Adrenal gland (tissue), 12 donors: Measurements from ENCODE around the gene ZNF319. TPM values are rescaled to one million over a fixed set of nuclear protein-coding genes. Genes with fewer than 3 reads are reported as not detected.

Experiments
- DNase-seq, 7 donors: peaks; one replicate each; pipeline ENCODE4 v3.0.0-alpha.2; 2019 to 2020
- H3K27ac ChIP-seq, 5 donors: fragments of 200-600 bp; sonication (generic) in 4 of 5; 1 replicate in 3 of 5; 2 replicates in 2 of 5; pipeline versions ENCODE4 v1.5.1 to v1.8.0; 2016 to 2020; ENCODE audit warnings: mild to moderate bottlenecking in 1 of 5
- H3K27me3 ChIP-seq: fragments of 200-600 bp; 2 replicates; pipeline ENCODE4 v1.8.0; 2021
- H3K36me3 ChIP-seq, 2 donors: fragments of 200-600 bp; replicated peaks in 1 of 2; 1 replicate in 1 of 2; 2 replicates in 1 of 2; pipeline versions ENCODE4 v1.5.1 to v1.8.0; 2018 to 2022
- H3K4me1 ChIP-seq, 2 donors: fragments of 200-600 bp; replicated peaks in 1 of 2; 1 replicate in 1 of 2; 2 replicates in 1 of 2; pipeline versions ENCODE4 v1.5.1 to v1.8.0; 2018 to 2021
- H3K4me3 ChIP-seq, 4 donors: fragments of 200-600 bp; sonication (generic) in 3 of 4; one replicate each; pipeline ENCODE4 v1.5.1; 2016 to 2018
- H3K9me3 ChIP-seq, 3 donors: fragments of 200-600 bp; sonication (generic) in 1 of 3; replicated peaks in 1 of 3; 1 replicate in 2 of 3; 2 replicates in 1 of 3; pipeline versions ENCODE4 v1.5.1 to v1.8.0; 2016 to 2021
- CTCF ChIP-seq, 6 experiments: fragments of 450-650 bp in 4 of 6; fragments of 200-600 bp in 2 of 6; sonication (generic) in 1 of 6; IDR thresholded peaks; 1 replicate in 5 of 6; 2 replicates in 1 of 6; pipeline versions ENCODE4 v1.5.1 to v1.8.0; 2016 to 2021; ENCODE audit warnings: antibody characterized with exemption in 6 of 6, mild to moderate bottlenecking in 2 of 6, moderate library complexity in 1 of 6
- POLR2A ChIP-seq, 2 donors: fragments of 450-650 bp; IDR thresholded peaks; one replicate each; pipeline ENCODE4 v1.6.1; 2017; ENCODE audit warnings: antibody characterized with exemption in 2 of 2, mild to moderate bottlenecking in 2 of 2, moderate library complexity in 1 of 2
- WGBS, 4 donors: extraction: QIAGEN DNeasy Blood & Tissue Kit in 2 of 4; methylation state at CpG; one replicate each; pipeline versions ENCODE4 v1.1.5 to v1.1.7; 2013 to 2017; 5-methylcytosine and 5-hydroxymethylcytosine counted together
- intact Hi-C, 2 donors: fragments of 100-400 bp; cut with DNase I; formaldehyde crosslinking; loops; one replicate each; pipeline versions ENCODE4 v1.14.1 to v1.15.0; 2022 to 2023
- polyA plus RNA-seq, 3 donors: library from polyadenylated mRNA; stranded (reverse); fragments of 200-250 nt in 2 of 3; fragments of 350-450 nt in 1 of 3; fragmentation: Illumina TruSeq in 1 of 3; extraction: RNeasy Lipid Tissue Mini Kit (QIAGEN cat#74804) in 1 of 3; gene quantifications; one replicate each; pipeline ENCODE4 v1.2.3, GENCODE V29; 2013 to 2014
- total RNA-seq, 9 donors: library from RNA; depleted of rRNA in 4 of 9; stranded (reverse); fragments of >200 nt in 4 of 9; fragments of 120-200 nt in 1 of 9; fragmentation: NEBNext Ultra II Directional in 1 of 9; extraction: Animal tissue kit (Norgen Biotek cat#: 25700) in 1 of 9; gene quantifications; one replicate each; pipeline versions ENCODE4 v1.1.0 to v1.2.4, GENCODE V29; 2013 to 2023
- donor health status: healthy with polysubstance abuse.
- donor health status: Bipolar disorder and iron deficiency.
- donor health status: DM: yes; HTN: yes; CAD: no.
- donor health status: DM: no; HTN: no; CAD: no.
- donor health status: DM: no; HTN: no; CAD: no.
- donor health status: DM: yes; HTN: yes; CAD: no.

The ZNF319 gene
- total and polyA plus RNA-seq, 12 donors = 2.3 to 17.9 (median 8.9) TPM

DNA sequence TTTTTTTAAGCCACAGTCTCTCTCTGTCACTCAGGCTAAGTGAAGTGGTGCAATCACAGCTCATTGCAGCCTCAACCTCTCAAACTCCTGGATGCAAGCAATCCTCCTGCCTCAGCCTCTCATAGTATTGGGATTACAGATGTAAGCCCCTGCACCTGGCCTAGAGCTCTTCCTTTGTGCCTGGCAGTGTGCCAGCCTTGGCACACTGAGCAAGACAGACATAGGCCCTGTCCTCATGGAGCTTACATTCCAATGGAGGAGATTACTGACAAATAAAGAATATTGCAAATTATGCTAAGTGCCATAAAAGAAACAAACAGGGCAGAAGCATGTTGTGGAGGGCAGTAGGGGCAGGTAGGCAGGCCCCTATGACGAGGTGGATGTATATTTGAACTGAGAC, 28.6 kb downstream of the ZNF319 start:
- Histone ChIP-seq H3K27me3 (no peaks in the 10 kb centered on the region), H3K36me3 (no peaks in the 10 kb centered on the region), H3K4me1 (no peaks in the 10 kb centered on the region), H3K4me3 (no peak overlapping the region), H3K27ac (no peak overlapping the region), H3K9me3 (no peaks in the 10 kb centered on the region)
- TF ChIP-seq POLR2A (IDR thresholded peaks at IDR 0.05) (no peak), CTCF (IDR thresholded peaks at IDR 0.05) (no peak)
- 83 to 89% (median 84%) methylated on average over 1 of the region's 1 CpG for WGBS, 4 donors
- DNase-seq = no peak
- intact Hi-C loops = no loop called here

GRCh38 chr16:57970970-57971369, 29.5 kb downstream of the ZNF319 start, which contains the start of gene CNGB1:
Gene CNGB1, minus strand, starts transcription at chr16:57971128. Its CDS starts 3,842 bp downstream, at chr16:57967286.
- 73 to 100% (median 82%) methylated on average over 1 to 6 of the region's 6 CpGs for WGBS, 4 donors
- Histone ChIP-seq H3K27ac (no peak within 1 kb of the TSS), H3K4me1 (no peaks in the 10 kb centered on the region), H3K27me3 (no peaks in the 10 kb centered on the region), H3K4me3 (no peak within 1 kb of the TSS), H3K36me3 (no peaks in the 10 kb centered on the region), H3K9me3 (no peaks in the 10 kb centered on the region)
- TF ChIP-seq CTCF (IDR thresholded peaks at IDR 0.05) (no peak), POLR2A (IDR thresholded peaks at IDR 0.05) (no peak)
- DNase-seq = no peak
- intact Hi-C loops = no loop called here

DNA sequence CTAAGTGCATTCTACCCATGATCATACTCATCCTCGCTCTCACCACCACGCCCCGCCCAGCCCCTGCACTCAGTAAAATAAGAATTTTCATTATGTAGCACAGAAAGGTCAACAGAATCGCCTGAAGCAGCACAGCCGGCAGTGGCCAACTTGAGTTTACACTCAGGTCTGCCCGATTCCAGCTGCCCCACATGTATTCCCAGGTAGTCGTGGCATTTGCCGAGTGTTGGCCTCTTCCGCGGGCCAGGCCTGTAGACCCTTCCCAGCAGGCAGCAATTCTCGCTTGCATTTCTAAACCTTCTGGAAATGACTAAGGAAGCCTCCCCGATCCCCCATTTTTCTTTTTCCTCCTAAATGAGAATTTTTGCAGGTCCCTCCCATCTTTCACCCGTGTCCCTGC, 30.2 kb downstream of the ZNF319 start:
- TF ChIP-seq CTCF (IDR thresholded peaks at IDR 0.05) (no peak), POLR2A (IDR thresholded peaks at IDR 0.05) (no peak)
- intact Hi-C loops = no loop called here

DNA sequence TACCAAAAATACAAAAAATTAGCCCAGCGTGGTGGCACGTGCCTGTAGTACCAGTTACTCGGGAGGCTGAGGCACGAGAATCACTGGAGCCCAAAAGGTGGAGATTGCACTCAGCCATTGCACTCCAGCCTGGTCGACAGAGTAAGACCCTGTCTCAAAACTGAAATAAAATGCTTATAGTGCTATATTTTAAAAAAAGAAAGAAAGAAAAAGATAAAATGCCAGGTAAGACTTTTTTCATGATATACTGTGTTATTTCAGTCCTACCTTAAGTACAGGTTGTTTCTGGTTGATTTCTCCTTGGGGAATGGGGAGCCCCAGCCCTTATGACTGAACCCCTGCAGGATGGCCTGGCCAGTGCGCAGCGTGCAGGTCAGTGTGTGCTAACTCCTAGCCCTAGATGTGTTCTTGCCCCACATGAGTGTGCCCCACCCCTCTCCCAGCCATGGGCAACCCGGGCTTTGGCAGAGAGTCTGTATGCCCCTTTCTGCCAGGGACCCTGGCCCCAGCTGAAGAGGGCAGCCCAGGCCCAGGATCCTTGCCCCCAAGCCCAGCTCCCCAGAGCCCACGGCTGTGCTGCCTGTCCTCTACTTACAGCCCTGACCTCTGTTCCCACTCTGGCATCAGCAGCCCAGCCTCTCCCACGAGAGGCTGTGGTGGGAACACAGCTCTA, 30.9 kb downstream of the ZNF319 start:
- TF ChIP-seq CTCF (IDR thresholded peaks at IDR 0.05) (no peak), POLR2A (IDR thresholded peaks at IDR 0.05) (no peak)
- H3K27me3 ChIP-seq = no peaks in the 10 kb centered on the region
- H3K36me3 ChIP-seq = no peaks in the 10 kb centered on the region
- no peaks in the 10 kb centered on the region for H3K4me1 ChIP-seq
- intact Hi-C loops = no loop called here
- H3K4me3 ChIP-seq = no peak overlapping the region
- no peak for DNase-seq
- H3K9me3 ChIP-seq = no peaks in the 10 kb centered on the region
- no peak overlapping the region for H3K27ac ChIP-seq
- WGBS, 4 donors = 75 to 91% (median 78%) methylated on average over 7 to 10 of the region's 10 CpGs

More for the DNA sequence above, 30.2 kb downstream of the ZNF319 start:
- no peaks in the 10 kb centered on the region for H3K4me1 ChIP-seq
- no peak overlapping the region for H3K27ac ChIP-seq
- 74 to 82% (median 77%) methylated on average over 12 to 13 of the region's 13 CpGs for WGBS, 4 donors
- no peak for DNase-seq
- no peak overlapping the region for H3K4me3 ChIP-seq
- no peaks in the 10 kb centered on the region for H3K9me3 ChIP-seq
- H3K36me3 ChIP-seq = no peaks in the 10 kb centered on the region
- no peaks in the 10 kb centered on the region for H3K27me3 ChIP-seq
